Erythroblast (primary cell): ENCODE results near the gene CDK11B.

Experiments used
- GATA1 ChIP-seq: IDR thresholded peaks from 2 replicates; pipeline ENCODE4 v1.6.1; 2011; ENCODE audit warnings: low read depth, mild to moderate bottlenecking, control low read depth, low read length, moderate library complexity
- POLR2A ChIP-seq: IDR thresholded peaks from 2 replicates; pipeline ENCODE4 v1.6.1; 2011; ENCODE audit warnings: mild to moderate bottlenecking, low read length

DNA sequence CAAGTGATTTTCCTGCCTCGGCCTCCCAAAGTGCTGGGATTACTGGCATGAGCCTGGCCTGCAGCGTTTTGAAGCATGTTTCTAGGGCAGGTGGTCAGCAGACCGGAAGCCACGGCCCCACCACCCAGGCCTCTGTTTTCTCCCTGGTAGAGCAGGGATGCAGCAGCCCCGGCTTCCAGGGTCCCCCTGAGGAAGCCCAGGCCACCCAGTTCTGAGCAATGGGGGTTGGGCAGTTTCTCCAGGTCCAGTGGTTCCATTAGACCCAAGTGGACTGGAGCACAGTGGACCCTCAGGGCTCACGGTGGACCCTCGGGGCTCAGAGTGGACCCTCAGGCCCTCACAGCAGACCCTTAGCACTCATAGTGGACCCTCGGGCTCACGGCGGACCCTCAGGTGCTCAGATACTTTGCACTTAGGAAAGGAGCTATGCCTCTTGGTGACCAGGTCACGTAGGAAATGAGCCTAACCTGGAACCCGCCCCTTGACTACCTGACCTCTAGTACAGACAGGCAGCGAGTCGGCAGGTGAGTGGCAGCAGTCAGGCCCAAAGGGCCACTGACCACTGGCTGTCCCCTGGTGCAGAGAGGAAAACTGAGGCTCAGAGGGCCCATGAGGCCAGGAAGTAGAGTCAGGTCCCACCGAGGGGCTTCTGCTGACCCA, 54.3 kb downstream of the CDK11B start:
- TF ChIP-seq POLR2A, result no peak
- no peak for TF ChIP-seq GATA1
